Middle frontal gyrus (tissue), 1 donor: Measurements from ENCODE around the gene RIPOR3.
"Not testable (repeated sequence)": the region's sequence is repeated elsewhere in the genome, so short reads cannot be mapped to it uniquely, and the experiment has no call there.

Experiments used
- DNase-seq: peaks from one replicate; pipeline ENCODE4 v3.0.0-alpha.2; 2015; ENCODE audit warnings: low spot score; ENCODE audit errors: extremely low spot score

RIPOR3 gene

DNA sequence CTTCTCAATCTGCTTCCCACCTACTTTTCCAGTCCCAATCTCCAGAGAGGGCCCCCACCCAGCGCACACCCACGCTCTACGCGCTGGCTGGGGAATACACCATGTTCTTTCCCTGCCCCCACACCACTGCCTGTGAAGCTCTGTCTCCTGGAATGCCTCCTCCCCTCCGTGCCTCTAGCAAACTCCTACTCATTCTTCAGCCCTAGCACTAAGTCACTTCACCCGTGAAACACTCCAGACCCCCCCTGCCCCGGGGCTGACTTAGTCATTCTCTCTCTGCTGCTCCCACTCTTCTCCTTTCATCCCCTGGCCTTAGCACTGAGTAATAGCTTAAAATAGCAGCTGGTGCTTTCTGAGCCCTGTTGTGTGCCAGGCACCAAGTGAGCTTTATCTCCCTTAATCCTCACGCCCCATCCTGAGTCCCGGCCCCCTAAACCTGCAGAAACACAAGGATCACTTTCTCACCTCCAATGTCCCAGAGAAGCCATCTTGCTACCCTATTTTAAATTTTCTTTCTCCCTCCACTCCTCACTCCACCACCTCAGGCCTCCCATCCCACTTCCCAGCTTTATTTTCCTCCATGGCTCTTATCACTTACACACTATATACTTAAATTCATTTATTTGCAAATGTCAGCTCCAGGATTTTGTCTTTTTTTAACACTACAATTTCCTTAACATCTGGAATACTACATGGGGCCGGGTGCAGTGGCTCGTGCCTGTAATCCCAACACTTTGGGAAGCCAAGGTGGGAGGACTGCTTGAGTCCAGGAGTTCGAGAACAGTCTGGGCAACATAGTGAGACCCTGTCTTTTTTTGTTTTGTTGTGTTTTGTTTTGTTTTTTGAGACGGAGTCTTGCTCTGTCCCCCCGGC is 33.7 kb upstream of the RIPOR3 start:
- DNase-seq = peak; percentile 13

GRCh38 chr20:50724112-50724725 is 32.9 kb upstream of the RIPOR3 start:
- DNase-seq = no peak

GRCh38 chr20:50723672-50724071 is 32.3 kb upstream of the RIPOR3 start:
- DNase-seq = no peak

- no peak for DNase-seq
Observed at GRCh38 chr20:50722424-50723155, 31.2 kb upstream of the RIPOR3 start.

DNA sequence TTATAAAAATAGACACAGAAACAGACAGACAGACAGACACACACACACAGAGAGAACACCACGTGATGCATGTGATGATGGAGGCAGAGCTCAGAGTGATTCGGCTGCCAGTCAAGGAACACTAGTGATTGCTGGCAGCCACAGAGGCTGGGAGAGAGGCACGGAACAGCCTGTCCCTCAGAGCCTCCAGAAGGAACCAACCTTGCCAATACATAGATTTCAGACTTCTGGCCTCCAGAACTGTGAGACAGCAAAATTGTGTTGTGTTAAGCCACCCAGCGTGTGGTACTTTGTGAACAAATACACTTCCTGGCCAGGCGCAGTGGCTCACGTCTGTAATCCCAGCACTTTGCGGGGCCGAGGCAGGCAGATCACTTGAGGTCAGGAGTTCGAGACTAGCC is 30.5 kb upstream of the RIPOR3 start:
- no peak for DNase-seq

- no peak for DNase-seq
Observed at GRCh38 chr20:50720582-50720981, 29.2 kb upstream of the RIPOR3 start.

- no peak for DNase-seq
Observed at GRCh38 chr20:50720026-50720425, 28.7 kb upstream of the RIPOR3 start.

DNA sequence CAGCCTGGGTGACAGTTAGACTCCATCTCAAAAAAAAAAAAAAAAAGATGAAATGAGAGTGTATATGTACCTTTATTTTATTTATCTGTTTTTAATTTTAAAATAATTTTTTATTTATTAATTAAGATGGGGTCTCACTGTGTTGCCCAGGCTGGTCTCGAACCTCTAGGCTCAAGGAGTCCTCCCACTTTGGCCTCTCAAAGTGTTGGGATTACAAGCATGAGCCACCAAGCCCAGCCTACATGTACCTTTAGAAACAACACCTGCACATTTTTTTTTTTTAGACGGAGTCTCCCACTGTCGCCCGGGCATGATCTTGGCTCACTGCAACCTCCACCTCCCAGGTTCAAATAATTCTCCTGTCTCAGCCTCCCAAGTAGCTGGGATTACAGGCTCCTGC is 28.0 kb upstream of the RIPOR3 start:
- DNase-seq = no peak

- no peak for DNase-seq
Observed at GRCh38 chr20:50717974-50718761, 26.8 kb upstream of the RIPOR3 start.

- DNase-seq = no peak
Observed at GRCh38 chr20:50717312-50717711, 26.0 kb upstream of the RIPOR3 start.

- no peak for DNase-seq
Observed at GRCh38 chr20:50716518-50716917, 25.2 kb upstream of the RIPOR3 start.

GRCh38 chr20:50715694-50716093 is 24.4 kb upstream of the RIPOR3 start:
- no peak for DNase-seq

GRCh38 chr20:50714426-50714825 is 23.1 kb upstream of the RIPOR3 start:
- DNase-seq = not testable (repeated sequence)

GRCh38 chr20:50713657-50714101 is 22.3 kb upstream of the RIPOR3 start:
- DNase-seq = no peak

DNA sequence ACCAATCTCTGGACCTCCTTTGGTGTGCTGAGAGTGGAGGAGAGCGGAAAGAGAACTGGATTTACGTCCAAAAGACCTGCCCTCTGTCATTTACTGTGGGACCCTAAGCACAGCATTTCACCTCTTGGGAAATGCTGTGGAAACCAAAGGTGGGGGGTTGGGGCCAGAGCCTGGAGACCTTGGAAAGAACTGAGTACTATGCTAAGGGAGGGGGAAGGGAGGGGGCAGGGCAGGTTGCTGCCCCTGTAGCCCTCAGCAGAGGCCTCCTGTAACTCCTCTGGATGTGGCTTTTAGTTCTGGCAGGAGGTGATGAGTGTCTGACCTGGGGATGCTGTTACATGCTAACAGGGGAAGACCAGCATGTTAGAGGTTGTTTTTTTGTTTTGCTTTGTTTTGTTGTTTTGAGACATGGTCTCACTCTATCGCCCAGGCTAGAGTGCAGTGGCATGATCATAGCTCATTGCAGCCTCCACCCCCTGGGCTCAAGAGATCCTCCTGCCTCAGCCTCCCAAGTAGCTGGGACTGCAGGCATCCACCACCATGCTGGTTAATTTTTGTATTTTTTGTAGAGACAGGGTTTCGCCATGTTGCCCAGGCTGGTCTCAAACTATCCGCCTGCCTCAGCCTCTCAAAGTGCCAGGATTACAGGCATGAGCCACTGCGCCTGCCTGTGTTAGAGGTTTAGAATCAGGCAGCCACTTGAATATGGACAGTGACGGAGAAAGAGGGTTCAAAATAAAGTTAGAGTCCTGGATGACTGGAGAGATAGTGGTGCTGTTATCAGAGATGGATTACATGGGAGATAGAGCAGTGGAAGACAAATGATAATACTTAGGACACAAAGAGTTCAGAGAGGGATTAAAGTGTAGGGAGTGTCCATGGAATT is 21.7 kb upstream of the RIPOR3 start:
- DNase-seq = no peak

DNA sequence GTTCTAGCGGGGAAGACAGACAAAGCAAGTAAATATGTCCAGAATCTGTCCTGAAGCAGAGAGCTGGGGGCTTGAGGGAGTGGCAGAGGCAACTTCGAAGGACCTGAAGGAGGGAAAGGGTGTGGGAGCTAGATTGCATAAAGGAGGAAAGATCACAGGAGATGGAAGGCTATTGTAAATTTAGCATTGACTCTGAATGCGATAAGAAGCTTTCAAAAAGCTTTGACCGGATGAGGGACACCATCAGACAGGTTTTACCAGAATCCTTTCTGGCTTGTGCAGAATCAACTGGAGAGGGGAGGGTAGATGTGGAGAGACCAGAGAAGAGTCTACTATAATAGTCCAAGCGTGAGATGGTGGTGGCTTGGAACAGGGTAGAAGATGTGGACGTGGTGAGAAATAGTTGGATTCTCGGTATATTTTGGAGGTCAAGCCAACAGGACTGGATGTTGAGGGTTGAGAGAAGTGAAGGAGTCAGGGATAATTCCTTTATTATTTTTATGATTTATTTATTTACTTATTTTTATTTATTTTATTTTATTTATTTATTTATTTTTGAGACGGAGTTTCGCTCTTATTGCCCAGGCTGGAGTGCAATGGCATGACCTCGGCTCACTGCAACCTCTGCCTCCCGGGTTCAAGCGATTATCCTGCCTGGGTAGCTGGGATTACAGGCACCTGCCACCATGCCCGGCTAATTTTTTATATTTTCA is 19.9 kb upstream of the RIPOR3 start:
- no peak for DNase-seq

DNA sequence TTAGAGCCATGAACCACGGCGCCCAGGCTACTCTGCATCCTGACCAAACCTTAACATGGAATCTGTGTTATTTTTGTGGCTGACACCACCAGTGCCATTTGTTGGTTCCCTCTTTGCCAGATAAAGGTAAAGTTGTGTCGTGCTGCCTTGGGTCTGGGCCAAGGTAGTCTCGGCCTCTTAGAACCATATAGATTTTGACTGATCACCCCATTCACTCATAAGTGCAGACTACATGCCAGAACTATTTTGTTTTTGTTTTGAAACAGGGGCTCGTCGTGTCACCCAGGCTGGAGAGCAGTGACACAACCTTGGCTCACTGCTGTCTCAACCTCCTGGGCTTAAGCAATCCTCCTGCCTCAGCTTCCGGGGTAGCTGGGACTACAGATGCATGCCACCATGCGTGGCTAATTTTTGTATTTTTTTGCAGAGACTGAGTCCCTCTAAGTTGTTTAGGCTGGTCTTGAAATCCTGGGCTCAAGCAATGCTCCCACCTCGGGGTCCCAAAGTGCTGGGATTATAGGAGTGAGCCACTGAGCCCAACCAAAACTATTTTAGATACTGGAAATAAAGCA is 19.2 kb upstream of the RIPOR3 start:
- no peak for DNase-seq

DNA sequence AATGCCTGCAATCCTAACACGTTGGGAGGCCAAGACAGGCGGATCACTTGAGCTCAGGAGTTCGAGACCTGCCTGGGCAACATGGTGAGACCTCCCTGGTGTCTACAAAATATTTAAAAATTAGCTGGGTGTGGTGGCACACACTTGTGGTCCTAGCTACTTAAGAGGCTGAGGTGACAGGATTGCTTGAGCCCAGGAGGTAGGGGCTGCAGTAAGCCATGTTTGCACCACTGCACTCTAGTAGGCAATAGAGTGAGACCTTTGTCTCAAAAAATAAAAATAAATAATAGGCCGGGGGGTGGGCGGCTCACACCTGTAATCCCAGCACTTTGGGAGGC is 18.3 kb upstream of the RIPOR3 start:
- no peak for DNase-seq

GRCh38 chr20:50708845-50709635 is 17.7 kb upstream of the RIPOR3 start:
- DNase-seq = no peak
